Measurements from ENCODE around the gene CCDC85B. TPM values are rescaled to one million over a fixed set of nuclear protein-coding genes. Genes with fewer than 3 reads are reported as not detected.
A peak's percentile ranks its signal among the peaks of the same experiment; 100 is the strongest.

CCDC85B gene
- polyA plus RNA-seq, 1 donor from 2014 or later = 28.5 TPM

- Histone ChIP-seq H3K9ac (ENCODE audit: low read length) (peak within 1 kb of the TSS; percentile 98), H3K4me2 (ENCODE audit: low read length) (peak within 1 kb of the TSS; percentile 95), H3K9me3 (ENCODE audit: low read length) (no peaks in the 10 kb centered on the region), H3K4me3 (ENCODE audit: low read length) (peak within 1 kb of the TSS; percentile 100), H3K36me3 (ENCODE audit: insufficient read depth, low read length) (no peaks in the 10 kb centered on the region), H4K20me1 (ENCODE audit: insufficient read depth) (peaks cover 20% of the 10 kb centered on the region), H3F3A (ENCODE audit: insufficient read depth, low read length, poor library complexity, severe bottlenecking) (peaks cover 5% of the 10 kb centered on the region), H3K9me2 (ENCODE audit: insufficient read depth, low read length) (no peaks in the 10 kb centered on the region), H2AFZ (ENCODE audit: low read depth, low read length) (peak within 1 kb of the TSS; percentile 40), H3K27me3 (ENCODE audit: insufficient read depth, low read depth, low read length) (no peaks in the 10 kb centered on the region), H3K79me2 (replicated peaks; ENCODE audit: insufficient read depth, low read length) (peaks cover 35% of the 10 kb centered on the region), H3K27ac (ENCODE audit: low read length) (peak within 1 kb of the TSS; percentile 100)
- TF ChIP-seq CTCF (IDR thresholded peaks at IDR 0.05; ENCODE audit: poor library complexity, severe bottlenecking) (peak; percentile 98), EP300 (conservative IDR thresholded peaks at IDR 0.05; ENCODE audit: poor library complexity, severe bottlenecking) (peak; percentile 34), MXI1 (conservative IDR thresholded peaks at IDR 0.05; ENCODE audit: poor library complexity, severe bottlenecking) (peak; percentile 59), RAD21 (conservative IDR thresholded peaks at IDR 0.05) (no peak), TAF1 (IDR thresholded peaks at IDR 0.05; ENCODE audit: low read depth) (peak; percentile 92), POLR2AphosphoS5 (IDR thresholded peaks at IDR 0.05) (peak; percentile 95), REST (IDR thresholded peaks at IDR 0.05; ENCODE audit: borderline replicate concordance) (peak; percentile 73), SMC3 (conservative IDR thresholded peaks at IDR 0.05; ENCODE audit: poor library complexity) (peak; percentile 43), EZH2 (IDR thresholded peaks at IDR 0.05; ENCODE audit: borderline replicate concordance, insufficient read depth, low read length, poor library complexity, severe bottlenecking) (no peak)
These were observed 30.0 kb upstream of the CCDC85B start, which contains the start of gene MUS81 for GRCh38 chr11:65860278-65861164. TSS of gene MUS81 (plus strand) at chr11:65860433. CDS start at chr11:65860754, 321 bp downstream.

- peak overlapping the region; percentile 98 for H3K9ac ChIP-seq (ENCODE audit: low read length)
These were observed 29.3 kb upstream of the CCDC85B start for GRCh38 chr11:65861165-65861505.

More at GRCh38 chr11:65861165-65861505, 29.3 kb upstream of the CCDC85B start:
- Histone ChIP-seq H3K9me3 (ENCODE audit: low read length) (no peaks in the 10 kb centered on the region), H3F3A (ENCODE audit: insufficient read depth, low read length, poor library complexity, severe bottlenecking) (peaks cover 5% of the 10 kb centered on the region), H3K4me2 (ENCODE audit: low read length) (peak overlapping the region; percentile 90), H3K27me3 (ENCODE audit: insufficient read depth, low read depth, low read length) (no peaks in the 10 kb centered on the region), H3K4me3 (ENCODE audit: low read length) (peak overlapping the region; percentile 100), H3K36me3 (ENCODE audit: insufficient read depth, low read length) (no peaks in the 10 kb centered on the region), H3K79me2 (replicated peaks; ENCODE audit: insufficient read depth, low read length) (peaks cover 29% of the 10 kb centered on the region), H2AFZ (ENCODE audit: low read depth, low read length) (peak overlapping the region; percentile 40), H4K20me1 (ENCODE audit: insufficient read depth) (peaks cover 13% of the 10 kb centered on the region), H3K9me2 (ENCODE audit: insufficient read depth, low read length) (no peaks in the 10 kb centered on the region), H3K27ac (ENCODE audit: low read length) (peak overlapping the region; percentile 100)
- TF ChIP-seq SMC3 (conservative IDR thresholded peaks at IDR 0.05; ENCODE audit: poor library complexity) (no peak), RAD21 (conservative IDR thresholded peaks at IDR 0.05) (no peak), EP300 (conservative IDR thresholded peaks at IDR 0.05; ENCODE audit: poor library complexity, severe bottlenecking) (no peak), EZH2 (IDR thresholded peaks at IDR 0.05; ENCODE audit: borderline replicate concordance, insufficient read depth, low read length, poor library complexity, severe bottlenecking) (no peak), CTCF (IDR thresholded peaks at IDR 0.05; ENCODE audit: poor library complexity, severe bottlenecking) (no peak), REST (IDR thresholded peaks at IDR 0.05; ENCODE audit: borderline replicate concordance) (no peak), POLR2AphosphoS5 (IDR thresholded peaks at IDR 0.05) (no peak), MXI1 (conservative IDR thresholded peaks at IDR 0.05; ENCODE audit: poor library complexity, severe bottlenecking) (no peak), TAF1 (IDR thresholded peaks at IDR 0.05; ENCODE audit: low read depth) (no peak)

All from neural cell (in vitro differentiated cells).